ENCODE results near the gene ARHGAP20. TPM values are rescaled to one million over a fixed set of nuclear protein-coding genes. Genes with fewer than 3 reads are reported as not detected.

ARHGAP20 gene
- total RNA-seq, 1 donor from 2014 or later: 5.5 TPM

DNA sequence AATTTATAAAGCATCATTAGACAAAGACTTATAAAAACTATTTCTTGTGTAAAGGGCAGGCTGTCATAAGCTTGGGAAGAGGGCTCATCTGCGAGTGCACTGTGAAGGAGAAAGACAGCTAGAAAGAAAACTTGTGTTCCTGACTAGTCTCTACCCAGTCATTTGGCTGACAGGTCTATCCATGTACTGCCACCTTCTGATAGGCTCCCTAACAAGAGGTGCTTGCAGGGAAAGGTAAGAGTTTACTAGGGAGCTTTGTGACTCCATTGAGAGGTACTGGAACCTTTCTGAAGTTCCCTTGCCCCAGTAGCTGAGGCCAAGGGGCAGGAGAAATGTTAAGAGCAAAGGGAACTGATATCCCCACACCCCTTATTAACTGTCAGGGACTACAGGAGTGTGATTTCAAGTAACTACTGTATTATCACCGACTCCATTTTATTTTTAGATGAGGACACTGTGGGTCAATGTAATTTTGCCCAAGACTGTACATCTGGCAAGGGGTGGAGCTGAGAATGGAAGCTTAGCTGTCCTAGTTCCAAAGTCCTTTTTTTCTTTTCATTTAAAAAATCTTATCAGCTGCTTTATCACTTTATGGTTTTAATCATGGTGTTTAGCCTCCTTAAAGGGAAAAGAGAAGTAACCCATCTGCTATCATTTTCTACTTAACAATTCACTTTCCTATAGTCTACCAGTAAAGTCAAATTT, 129.4 kb downstream of the ARHGAP20 start:
- Histone ChIP-seq H3K4me1 (no peaks in the 10 kb centered on the region), H3K27me3 (ENCODE audit: low read depth) (no peaks in the 10 kb centered on the region), H3K27ac (no peak overlapping the region), H3K36me3 (peaks cover 25% of the 10 kb centered on the region), H3K9me3 (no peaks in the 10 kb centered on the region), H3K4me3 (no peak overlapping the region)
- ATAC-seq (no peak), DNase-seq (no peak)
- intact Hi-C loops (cut with DNase I): no loop called here
- TF ChIP-seq, protein P1, sequence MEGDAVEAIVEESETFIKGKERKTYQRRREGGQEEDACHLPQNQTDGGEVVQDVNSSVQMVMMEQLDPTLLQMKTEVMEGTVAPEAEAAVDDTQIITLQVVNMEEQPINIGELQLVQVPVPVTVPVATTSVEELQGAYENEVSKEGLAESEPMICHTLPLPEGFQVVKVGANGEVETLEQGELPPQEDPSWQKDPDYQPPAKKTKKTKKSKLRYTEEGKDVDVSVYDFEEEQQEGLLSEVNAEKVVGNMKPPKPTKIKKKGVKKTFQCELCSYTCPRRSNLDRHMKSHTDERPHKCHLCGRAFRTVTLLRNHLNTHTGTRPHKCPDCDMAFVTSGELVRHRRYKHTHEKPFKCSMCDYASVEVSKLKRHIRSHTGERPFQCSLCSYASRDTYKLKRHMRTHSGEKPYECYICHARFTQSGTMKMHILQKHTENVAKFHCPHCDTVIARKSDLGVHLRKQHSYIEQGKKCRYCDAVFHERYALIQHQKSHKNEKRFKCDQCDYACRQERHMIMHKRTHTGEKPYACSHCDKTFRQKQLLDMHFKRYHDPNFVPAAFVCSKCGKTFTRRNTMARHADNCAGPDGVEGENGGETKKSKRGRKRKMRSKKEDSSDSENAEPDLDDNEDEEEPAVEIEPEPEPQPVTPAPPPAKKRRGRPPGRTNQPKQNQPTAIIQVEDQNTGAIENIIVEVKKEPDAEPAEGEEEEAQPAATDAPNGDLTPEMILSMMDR (IDR thresholded peaks at IDR 0.05): no peak

DNA sequence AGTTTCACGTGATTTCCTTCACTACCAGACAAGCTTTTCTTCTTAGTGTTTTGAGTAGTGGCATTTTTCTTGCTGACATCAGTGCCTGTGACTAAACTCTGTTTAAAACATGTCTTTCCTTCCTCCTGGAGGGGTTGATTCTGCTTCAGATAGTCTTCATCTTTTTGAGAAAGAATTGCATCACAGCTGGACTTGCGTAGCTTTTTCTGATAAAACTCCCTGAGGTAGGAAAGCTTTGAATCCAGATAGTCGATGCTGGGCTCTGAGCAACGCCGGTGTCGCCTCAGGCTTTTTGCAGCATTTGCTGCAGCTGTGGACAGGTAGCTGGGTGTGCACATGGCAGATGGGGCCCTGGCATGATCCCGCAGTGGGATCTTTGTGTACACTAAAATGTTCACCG, 131.7 kb downstream of the ARHGAP20 start:
- TF ChIP-seq, protein P1 (IDR thresholded peaks at IDR 0.05): no peak

DNA sequence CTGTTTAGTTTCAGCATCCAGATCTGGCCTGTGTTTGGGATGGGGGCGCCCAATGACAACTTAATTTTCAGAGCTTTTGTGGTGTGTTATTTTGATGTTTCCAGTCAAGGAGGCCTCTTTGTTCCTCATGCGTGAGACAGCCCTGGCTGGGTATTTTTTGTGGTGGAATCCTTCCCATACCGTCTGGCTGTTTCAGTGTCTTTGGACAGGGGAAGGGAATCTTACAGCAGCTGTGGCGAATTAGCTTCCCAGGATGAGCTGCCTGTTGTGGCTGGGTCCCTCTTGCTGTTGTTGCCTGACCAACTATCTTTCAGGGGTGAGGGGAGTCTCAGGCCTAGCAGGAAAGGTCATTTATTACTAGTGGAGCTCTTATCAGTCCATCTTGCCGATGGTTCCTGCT, 138.8 kb downstream of the ARHGAP20 start:
- intact Hi-C loops (cut with DNase I): no loop called here
- H3K4me3 ChIP-seq: no peak overlapping the region
- H3K9me3 ChIP-seq: no peaks in the 10 kb centered on the region
- DNase-seq (no peak), ATAC-seq (no peak)
- TF ChIP-seq, protein P1 (IDR thresholded peaks at IDR 0.05): no peak
- no peaks in the 10 kb centered on the region for H3K4me1 ChIP-seq
- H3K36me3 ChIP-seq: no peaks in the 10 kb centered on the region
- no peak overlapping the region for H3K27ac ChIP-seq
- no peaks in the 10 kb centered on the region for H3K27me3 ChIP-seq (ENCODE audit: low read depth)

More for the DNA sequence above, 131.7 kb downstream of the ARHGAP20 start:
- Histone ChIP-seq H3K27ac (no peak overlapping the region), H3K4me1 (no peaks in the 10 kb centered on the region), H3K36me3 (peaks cover 25% of the 10 kb centered on the region), H3K4me3 (no peak overlapping the region), H3K27me3 (ENCODE audit: low read depth) (no peaks in the 10 kb centered on the region), H3K9me3 (no peaks in the 10 kb centered on the region)
- no peak for ATAC-seq
- intact Hi-C loops (cut with DNase I): no loop called here
- DNase-seq: no peak

DNA sequence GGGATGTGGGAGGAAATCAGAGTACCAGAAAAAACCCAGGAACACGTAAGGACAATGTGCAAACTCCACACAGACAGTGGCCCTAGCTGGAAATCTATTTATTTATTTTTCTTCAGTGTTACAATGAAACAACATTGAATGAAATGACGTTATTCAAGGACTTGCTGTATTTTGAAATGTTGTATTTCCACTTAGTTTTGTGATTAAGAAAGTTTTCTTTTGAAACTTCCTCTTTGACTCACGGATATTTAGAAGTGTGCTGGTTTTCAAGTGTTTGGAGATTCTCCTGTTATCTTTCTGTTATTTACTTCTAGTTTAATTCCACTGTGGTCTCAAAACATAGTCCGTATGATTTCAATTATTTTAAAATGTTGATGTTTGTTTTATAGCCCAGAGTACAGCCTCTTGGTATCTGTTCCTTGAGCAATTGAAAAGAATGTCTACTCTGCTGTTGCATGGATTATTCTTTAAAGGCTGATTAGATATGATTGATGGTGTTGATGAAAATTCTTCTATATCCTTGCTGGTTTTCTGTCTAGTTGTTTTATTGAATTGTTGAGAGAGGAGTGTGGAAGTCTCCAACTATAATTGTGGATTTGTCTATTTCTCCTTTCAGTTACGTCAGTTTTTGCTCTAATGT, 141.0 kb downstream of the ARHGAP20 start:
- H3K9me3 ChIP-seq: no peaks in the 10 kb centered on the region
- H3K4me1 ChIP-seq: no peaks in the 10 kb centered on the region
- no peaks in the 10 kb centered on the region for H3K36me3 ChIP-seq
- no peak for DNase-seq
- TF ChIP-seq, protein P1 (IDR thresholded peaks at IDR 0.05): no peak
- no peaks in the 10 kb centered on the region for H3K27me3 ChIP-seq (ENCODE audit: low read depth)
- H3K4me3 ChIP-seq: no peak overlapping the region
- no peak for ATAC-seq
- H3K27ac ChIP-seq: no peak overlapping the region
- intact Hi-C loops (cut with DNase I): no loop called here

DNA sequence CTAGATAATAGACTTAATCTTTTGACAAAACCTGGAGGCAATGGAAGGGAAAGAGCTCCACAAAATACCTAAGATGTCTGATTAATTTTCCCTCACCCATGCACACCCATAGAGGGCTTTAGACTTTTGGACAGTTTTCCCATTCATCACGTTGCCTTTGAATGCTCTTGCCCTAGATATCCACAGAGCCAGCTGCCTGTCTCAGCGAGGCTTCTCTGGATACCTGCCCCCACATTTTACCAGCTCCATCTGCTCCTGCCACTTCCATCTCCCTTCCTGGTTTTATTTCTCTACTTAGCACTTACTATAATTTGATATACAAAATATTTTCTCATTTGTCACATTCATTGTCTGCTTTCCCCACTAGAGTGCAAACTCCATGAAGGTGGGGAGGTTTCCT, 145.7 kb downstream of the ARHGAP20 start:
- Histone ChIP-seq H3K36me3 (no peaks in the 10 kb centered on the region), H3K4me3 (no peak overlapping the region), H3K4me1 (no peaks in the 10 kb centered on the region), H3K27ac (no peak overlapping the region), H3K9me3 (no peaks in the 10 kb centered on the region), H3K27me3 (ENCODE audit: low read depth) (no peaks in the 10 kb centered on the region)
- DNase-seq (no peak), ATAC-seq (no peak)
- intact Hi-C loops (cut with DNase I): no loop called here
- TF ChIP-seq, protein P1 (IDR thresholded peaks at IDR 0.05): no peak
